Measurements from ENCODE around the gene GRK1. TPM values are rescaled to one million over a fixed set of nuclear protein-coding genes. Genes with fewer than 3 reads are reported as not detected.
A peak's percentile ranks its signal among the peaks of the same experiment; 100 is the strongest.
"Not testable (repeated sequence)": the region's sequence is repeated elsewhere in the genome, so short reads cannot be mapped to it uniquely, and the experiment has no call there.

Gene GRK1
- total RNA-seq, 1 experiment from 2014 or later = not detected

DNA sequence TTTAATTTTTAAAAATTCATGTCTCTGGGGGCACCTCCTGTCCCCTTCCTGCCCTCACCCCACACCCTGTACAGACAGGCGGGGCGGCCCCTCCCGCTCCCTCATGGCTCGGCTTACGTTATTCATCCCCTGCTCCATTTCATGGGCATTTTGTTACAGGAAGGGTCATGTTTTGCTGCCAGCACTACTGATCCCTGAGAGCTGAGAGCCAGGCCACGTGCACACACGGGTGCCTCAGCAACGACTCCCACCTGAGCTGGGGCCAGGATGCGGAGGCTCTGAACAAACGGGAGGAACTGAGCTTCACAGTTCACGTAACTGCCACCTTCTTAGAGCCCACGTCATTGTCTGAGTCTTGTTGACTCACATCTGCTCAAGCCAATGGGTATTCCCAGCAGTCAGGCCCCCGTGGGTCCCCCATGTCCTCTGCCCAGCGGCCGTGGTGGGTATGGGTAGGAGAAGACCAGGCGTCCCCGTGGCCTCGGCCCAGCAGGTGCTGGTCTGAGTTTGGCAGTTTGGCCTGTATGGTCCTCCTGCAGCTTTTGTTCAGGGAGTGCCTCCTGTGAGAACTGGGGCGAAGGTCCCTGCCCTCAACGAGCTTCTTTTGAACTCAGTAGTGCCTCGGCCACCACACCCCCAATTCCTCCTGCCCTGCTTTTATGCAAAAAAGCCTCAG is 75.6 kb downstream of the GRK1 start:
- DNase-seq (ENCODE audit: low read depth) = no peak

DNA sequence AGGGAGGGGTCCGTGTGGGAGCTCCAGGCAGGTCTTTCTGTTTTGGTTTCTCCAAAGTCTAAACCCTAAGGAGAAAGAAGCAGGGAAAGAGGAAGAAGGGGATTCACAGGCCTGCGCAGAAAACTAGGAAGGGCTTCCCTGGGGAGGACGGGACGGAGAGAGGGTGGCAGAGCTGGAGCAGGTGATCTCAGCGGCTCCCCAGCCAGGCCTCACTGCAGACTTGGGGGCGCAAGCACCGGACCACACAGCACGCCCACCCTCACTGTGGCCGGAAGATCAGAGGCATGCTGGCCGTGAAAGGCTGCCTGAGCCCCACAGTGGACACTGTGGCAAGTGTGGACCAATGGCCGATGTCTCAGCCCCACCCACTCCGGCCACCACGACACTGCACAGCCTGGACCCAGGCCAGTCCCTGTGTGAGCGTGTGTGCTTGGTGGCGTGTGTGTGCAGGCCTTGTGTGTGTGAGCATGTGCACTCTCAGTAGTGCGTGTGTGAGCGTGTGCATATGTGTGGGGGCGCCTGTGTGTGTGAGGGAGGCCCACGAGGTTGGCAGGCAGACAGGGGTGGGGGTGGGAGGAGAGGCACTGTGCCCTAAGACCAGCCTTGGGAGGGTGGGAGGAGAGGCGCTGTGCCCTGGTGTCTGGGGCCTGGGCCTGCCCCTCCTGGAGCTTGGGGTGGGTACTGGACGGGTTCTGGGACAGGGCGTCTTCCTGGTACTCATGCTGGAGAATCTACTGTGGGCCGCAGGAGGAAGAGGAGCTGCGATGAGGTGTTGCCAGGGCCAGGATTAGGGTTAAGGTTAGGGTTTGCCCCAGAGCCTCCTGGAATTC is 76.6 kb downstream of the GRK1 start:
- no peak for DNase-seq (ENCODE audit: low read depth)

DNA sequence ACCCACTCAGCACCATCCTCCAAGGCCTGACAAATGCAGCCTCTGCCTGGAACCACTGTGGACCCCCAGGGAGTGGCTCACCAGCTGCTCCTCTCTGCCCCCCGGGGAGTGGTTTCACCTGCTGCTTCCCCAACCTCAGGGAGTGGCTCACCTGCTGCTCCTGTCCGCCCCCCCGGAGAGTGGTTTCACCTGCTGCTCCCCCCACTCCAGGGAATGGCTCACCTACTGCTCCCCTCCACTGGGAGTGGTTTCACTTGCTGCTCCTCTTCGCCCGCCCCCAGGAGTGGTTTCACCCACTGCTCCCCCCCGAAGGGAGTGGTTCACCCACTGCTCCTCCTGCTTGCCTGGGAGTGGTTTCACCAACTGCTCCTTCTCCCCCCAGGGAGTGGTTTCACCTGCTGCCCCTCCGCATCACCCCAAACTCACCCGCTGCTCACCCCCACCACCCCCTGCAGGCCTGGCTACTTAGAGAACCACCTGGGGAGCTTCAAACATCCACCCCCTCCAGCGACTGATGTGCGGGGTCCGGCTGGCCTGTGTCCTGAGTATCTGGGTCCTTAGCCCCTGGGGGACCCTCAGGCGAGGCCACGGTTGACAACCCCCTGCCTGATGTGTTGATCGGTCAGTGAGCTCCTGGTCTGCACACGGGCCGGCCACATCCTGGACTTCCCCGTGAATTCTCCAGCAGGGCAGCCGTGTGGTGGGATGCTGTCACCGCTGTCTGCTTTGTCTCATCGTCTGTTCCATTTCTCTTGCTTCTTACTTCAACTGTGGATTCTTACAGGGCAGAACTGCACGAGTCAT is 77.4 kb downstream of the GRK1 start:
- no peak for DNase-seq (ENCODE audit: low read depth)

DNA sequence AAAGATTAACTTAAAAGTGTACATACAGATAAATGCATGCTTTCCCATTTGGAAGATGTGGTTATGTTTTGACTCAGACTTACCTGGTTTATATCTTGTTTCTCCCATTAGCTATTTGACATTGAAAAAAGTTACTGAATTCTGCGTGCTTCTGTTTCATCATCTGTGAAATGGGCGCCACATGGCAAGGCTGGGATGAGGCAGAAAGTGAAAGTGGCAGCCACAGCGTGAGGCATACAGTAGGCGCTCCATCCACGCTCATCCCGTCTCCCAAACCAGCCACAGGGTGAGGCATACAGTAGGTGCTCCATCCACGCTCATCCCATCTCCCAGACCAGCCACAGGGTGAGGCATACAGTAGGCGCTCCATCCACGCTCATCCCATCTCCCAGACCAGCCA is 78.0 kb downstream of the GRK1 start:
- no peak for DNase-seq (ENCODE audit: low read depth)

DNA sequence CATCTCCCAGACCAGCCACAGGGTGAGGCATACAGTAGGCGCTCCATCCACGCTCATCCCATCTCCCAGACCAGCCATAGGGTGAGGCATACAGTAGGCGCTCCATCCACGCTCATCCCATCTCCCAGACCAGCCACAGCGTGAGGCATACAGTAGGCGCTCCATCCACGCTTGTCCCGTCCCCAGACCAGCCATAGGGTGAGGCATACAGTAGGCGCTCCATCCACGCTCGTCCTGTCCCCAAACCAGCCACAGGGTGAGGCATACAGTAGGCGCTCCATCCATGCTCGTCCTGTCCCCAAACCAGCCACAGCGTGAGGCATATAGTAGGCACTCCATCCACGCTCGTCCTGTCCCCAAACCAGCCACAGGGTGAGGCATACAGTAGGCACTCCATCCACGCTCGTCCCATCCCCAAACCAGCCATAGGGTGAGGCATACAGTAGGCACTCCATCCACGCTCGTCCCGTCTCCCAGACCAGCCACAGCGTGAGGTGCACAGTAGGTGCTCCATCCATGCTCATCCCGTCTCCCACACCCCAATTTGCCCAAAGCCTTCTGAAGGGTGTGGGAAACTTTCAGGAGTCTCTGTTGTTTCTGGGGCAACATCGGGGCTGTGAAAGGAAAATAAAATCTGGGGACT is 78.6 kb downstream of the GRK1 start:
- DNase-seq (ENCODE audit: low read depth) = not testable (repeated sequence)

DNA sequence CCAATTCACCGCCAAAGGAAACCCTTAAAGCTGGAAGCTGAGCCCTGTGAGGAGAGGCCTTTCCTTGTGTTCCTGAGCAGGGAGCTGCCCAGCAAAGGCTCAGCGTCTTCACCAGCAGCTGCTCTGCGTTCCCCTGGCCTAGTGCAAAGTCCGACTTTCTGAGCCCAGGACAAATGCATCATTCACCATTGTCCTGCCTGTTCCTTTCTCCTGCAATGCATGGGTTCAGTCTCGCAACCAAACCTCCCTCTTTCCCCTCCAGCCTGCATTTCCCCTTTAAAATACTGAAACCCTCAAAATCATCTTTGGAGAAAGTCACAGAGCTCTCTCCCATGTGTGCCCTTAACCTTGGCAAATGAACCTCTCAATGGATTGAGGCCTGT is 79.1 kb downstream of the GRK1 start:
- DNase-seq (ENCODE audit: low read depth) = no peak

DNA sequence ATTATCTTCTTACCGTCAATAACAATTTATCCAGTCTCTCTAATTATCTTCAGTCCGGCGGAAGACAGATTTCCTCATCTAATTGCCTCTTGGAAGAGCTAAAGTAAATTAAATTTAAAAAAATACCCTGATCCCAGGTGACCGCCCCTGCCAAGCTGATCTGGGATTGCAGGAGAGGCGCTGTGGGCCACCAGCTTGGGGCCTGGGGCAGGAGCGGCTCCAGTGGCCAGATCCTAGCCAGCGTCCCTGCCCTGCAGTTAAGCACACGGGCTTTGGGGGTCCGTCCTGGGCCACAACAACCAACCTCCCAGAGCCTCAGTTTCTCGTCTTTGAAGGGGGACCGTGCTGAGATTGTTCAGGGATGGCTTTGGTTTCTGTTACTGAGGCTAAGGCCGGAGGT is 79.7 kb downstream of the GRK1 start:
- no peak for DNase-seq (ENCODE audit: low read depth)

DNA sequence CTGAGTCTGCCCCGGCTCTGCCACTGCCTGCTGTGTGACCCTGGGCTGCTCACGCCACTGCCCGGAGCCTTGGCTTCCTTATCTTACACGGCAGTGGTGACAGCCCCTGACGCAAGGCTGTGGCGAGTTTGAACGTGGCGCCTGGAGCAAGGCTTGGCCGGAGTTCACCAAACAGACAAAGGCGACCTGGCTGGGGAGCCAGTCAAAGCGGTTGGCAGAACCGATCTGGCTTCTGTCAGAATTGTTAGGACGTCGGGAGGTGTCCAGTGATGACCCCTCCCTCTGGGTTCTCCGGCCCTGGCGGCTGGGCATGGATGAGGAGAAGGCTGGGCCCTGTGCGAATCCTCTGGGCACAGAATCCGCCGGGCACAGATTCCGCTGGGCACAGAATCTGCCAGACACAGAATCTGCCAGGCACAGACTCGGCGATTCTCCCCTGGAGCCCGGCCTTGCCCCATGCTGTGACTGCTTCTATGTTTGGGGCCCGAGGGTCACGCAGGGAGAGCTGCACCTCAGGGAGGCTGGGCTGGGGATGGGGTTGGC is 80.3 kb downstream of the GRK1 start:
- no peak for DNase-seq (ENCODE audit: low read depth)

DNA sequence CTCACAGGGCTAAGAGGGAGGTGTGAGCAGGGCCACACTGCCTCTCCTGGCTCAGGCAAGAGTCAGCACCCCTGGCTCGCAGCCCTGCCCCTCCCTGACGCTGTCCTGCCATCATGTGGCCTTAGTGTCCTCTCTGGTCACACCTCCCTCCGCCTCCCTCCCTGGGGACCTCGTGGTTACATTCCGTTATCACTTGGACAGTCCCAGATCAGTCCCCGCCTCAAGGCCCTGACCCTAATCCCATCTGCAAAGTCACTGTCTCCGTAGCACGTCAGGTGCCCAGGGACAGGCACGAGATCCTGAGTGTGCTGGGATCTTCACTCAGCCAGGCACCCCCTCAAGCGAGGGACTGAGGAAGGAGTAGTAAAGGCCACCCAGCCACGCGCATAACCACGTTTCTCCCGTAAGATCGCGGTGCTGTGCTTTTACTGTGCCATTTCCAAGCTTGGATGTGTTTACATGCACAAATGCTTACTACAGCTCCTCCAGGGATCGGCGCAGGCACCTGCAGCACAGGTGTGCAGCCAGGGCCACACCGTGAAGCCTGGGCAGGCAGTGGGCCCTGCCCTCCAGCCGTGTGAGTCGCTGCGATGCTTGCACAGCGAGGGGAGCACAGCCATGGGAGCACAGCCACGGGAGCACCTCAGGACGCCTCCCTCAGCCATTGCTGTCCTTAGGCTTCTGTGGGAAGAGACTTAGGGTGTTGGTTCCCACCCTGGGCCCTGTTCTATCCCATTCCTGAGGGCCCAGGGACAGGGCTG is 81.3 kb downstream of the GRK1 start:
- DNase-seq (ENCODE audit: low read depth) = no peak

DNA sequence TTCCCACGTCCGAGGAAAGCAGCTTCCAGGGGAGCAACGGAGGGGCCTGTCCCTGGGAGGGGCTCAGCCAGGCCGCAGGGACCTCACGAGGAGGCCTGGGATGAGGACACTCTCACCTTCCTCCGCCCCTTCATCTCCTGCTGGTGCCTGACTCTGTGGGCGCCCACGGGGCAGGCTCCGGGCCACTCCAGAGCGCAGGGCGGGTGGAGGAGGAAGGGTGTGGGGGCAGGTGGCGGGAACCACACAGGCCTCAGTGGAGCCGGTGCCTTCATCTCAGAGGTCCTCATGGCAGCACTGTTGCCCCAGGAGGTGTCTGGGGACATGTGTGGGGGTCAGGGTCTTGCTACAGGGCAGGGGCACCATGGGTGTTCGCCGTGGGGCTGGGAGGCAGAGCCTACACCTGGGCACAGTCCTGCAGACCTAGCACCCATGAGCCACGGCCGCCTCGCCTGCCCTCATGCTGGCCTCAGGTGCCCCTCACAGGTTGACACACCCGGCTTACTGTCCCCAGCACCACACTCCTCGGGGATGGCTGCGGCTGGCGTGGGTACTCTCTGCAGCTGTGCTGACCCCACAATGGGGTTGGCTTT is 81.9 kb downstream of the GRK1 start:
- no peak for DNase-seq (ENCODE audit: low read depth)

DNA sequence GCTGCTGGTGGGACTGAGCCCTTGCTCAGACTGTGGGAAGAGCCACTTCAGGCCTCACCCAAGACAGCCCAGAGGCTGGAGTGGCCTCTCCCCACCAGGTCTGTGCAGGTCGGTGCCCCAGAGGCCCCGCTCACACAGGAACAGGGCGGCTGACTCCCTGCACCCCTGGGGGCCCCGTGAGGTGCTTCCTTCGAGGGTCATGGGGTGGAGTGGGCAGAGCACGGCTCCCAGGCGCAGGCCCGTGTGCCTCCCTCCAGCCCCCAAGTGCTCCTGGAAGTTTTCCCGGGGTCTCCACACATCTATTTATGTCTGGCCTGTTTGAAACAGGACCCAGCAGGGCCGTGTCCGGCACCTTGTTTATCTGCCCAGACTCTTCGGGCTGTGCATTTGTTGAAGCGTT is 82.5 kb downstream of the GRK1 start:
- no peak for DNase-seq (ENCODE audit: low read depth)

DNA sequence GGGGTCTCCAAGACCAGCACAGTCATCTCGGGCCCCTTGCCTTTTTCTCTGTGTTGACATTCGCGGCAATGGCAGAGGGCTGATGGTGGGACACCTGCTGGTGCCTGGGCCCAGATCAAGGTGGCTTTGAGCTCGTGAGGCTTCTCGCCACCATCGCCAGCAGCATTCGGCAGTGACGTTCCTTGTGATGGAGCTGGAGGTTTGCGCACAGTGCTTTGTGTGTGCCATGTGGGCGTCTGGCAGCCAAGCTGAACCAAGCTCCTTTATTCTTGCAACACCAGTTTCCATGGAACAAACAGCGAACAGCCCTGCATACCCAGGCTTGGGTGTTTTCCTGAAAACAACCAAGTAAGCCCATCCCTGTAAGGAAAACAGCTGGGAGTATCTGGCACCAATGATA is 82.9 kb downstream of the GRK1 start:
- DNase-seq (ENCODE audit: low read depth) = no peak

DNA sequence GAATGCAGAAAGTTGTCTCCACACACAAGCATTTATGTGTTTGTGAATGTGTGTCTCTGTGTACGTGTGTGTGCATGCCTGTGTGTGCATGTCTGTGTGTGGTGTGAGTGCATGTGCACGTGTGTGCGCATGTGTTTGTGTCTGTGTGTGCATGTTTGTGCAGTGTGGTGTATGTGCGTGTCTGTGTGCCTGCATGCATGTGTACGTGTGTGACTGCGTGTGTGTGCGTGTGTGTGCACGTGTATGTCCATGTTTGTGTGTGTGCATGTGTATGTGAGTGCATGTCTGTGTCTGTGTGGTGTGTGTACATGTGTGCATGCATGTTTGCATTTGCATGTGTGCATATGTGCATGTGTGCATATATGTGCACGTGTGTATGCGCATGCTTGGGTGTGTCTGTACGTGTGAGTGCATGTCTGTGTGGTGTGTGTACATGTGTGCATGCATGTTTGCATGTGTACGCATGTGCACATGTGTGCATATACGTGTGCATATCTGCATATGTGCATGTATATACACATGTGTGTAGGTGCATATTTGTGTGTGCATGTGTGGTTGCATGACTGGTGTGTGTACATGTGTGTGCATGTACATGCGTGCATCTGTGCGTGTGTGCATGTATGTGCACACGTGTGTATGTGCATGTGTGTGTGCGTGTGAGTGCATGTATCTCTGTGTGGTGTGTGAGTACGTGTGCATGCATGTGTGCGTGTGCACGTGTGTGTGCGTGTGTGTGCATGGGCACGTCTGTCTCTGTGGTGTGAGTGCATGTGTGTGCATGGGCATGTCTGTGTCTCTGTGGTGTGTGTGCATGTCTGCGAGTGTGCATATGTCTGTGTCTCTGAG is 83.8 kb downstream of the GRK1 start:
- no peak for DNase-seq (ENCODE audit: low read depth)

DNA sequence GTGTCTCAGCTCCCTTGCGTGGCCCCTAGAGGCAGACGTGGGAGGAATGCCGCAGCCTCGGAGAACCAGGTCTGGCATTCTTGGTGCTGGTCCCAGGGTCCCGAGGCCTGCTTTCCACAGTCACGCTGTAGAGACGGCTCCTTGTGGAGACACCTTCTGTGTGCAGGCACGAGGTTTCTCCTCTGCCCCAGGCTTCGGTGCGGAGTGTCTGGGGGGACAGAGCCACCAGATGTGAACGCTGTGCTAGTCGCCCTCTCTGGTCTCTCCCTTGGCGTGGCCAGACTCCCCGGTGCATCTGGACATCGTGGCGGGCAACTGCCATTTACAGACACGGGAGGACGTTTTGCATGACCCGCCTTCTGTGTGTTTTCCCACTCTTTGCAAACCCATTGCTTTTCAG is 84.5 kb downstream of the GRK1 start:
- no peak for DNase-seq (ENCODE audit: low read depth)

DNA sequence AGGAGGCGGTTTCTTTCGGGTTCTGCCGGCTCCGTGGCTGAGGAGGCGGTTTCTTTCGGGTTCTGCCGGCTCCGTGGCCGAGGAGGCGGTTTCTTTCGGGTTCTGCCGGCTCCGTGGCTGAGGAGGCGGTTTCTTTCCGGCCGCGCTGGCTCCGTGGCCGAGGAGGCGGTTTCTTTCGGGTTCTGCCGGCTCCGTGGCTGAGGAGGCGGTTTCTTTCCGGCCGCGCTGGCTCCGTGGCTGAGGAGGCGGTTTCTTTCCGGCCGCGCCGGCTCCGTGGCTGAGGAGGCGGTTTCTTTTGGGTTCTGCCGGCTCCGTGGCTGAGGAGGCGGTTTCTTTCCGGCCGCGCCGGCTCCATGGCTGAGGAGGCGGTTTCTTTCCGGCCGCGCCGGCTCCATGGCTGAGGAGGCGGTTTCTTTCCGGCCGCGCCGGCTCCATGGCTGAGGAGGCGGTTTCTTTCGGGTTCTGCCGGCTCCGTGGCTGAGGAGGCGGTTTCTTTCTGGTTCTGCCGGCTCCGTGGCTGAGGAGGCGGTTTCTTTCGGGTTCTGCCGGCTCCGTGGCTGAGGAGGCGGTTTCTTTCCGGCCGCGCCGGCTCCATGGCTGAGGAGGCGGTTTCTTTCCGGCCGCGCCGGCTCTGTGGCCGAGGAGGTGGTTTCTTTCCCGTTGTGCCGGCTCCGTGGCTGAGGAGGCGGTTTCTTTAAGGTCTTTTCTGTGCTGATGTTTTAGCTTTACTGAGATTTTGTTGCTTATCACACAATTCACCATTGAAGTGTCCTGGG is 85.4 kb downstream of the GRK1 start:
- DNase-seq (ENCODE audit: low read depth) = peak; percentile 43

DNA sequence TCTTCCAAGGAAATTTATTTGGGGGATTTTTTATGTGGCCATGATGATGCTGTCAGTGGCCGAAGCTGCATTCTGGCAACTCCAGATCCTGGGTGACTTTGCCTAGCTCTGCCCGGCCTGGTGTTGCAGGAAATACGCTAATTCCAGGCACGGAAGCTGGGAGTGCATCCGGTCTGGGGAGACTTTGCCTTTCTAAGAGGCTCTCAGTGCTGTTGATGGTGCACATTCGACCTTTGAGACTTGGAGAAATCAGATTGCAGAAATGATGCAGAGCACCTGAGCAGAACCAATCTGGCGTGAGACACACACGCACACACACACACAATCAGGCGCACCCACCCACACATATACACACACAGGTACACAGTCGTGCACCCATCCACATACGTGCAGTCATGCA is 86.2 kb downstream of the GRK1 start:
- DNase-seq (ENCODE audit: low read depth) = no peak

DNA sequence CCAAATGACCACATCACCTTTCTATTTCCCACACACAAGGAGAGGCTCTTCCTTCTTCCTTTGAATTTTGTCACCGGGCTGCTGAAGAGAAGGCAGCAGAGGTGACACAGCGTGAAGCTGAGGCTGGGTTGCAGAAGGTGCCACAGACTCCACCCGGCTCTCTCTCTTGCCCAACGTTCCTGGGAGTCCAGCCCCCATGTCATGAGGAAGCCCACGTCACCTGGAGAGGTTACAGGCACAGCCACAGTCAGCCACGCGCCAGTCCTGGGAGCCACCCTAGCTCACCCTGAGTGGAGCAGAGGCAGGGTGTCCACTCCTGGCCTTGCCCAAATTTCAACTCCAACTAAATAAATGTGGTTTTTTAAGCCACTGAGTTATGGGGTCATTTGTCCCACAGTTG is 87.2 kb downstream of the GRK1 start:
- no peak for DNase-seq (ENCODE audit: low read depth)

DNA sequence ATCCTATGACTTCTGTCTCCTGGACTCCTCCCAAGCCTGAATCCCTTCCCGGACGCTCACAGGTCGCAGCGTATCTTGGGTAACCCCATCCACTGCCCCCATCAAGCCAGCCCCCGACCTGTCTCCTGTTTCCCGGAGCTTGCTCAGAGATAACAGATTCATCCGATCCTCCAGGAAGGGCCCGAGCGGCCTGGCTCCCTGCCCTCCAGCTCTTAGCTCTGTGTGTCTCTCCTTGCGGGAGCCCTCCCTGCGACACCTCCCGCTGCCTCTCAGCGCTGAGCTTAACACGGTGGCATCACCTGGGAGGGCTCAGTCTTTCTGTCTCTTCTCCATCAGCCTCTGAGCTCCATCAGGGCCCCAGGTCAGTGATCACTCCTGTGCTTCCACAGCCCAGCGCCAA is 87.7 kb downstream of the GRK1 start:
- DNase-seq (ENCODE audit: low read depth) = no peak

Data from HT1080 (cell line).